Spinal cord (tissue), 10 donors: ENCODE data around the gene CLIC1. TPM values are rescaled to one million over a fixed set of nuclear protein-coding genes. Genes with fewer than 3 reads are reported as not detected.
A peak's percentile ranks its signal among the peaks of the same experiment; 100 is the strongest.

Experiments used
- DNase-seq, 6 donors: peaks; one replicate each; pipeline versions ENCODE4 v3.0.0 to v3.0.0-alpha.2; 2013 to 2015; ENCODE audit warnings: low spot score in 6 of 6, low read depth in 4 of 6
- H3K27ac ChIP-seq: one replicate; pipeline ENCODE4 v1.5.1; 2013; ENCODE audit warnings: low read depth, low read length, control low read depth
- H3K27me3 ChIP-seq: one replicate; pipeline ENCODE4 v1.6.1; 2013; ENCODE audit warnings: low read length; ENCODE audit not compliant: control insufficient read depth, insufficient read depth
- H3K36me3 ChIP-seq: one replicate; pipeline ENCODE4 v1.6.1; 2013; ENCODE audit warnings: low read length; ENCODE audit not compliant: control insufficient read depth, insufficient read depth
- H3K4me1 ChIP-seq: one replicate; pipeline ENCODE4 v1.6.1; 2013; ENCODE audit warnings: low read length; ENCODE audit not compliant: control insufficient read depth, insufficient read depth
- H3K4me3 ChIP-seq: one replicate; pipeline ENCODE4 v1.5.1; 2013; ENCODE audit warnings: low read depth, low read length, control low read depth
- H3K9me3 ChIP-seq: one replicate; pipeline ENCODE4 v1.6.1; 2013; ENCODE audit warnings: low read length; ENCODE audit not compliant: control insufficient read depth, insufficient read depth
- WGBS: methylation state at CpG from one replicate; pipeline ENCODE4 v1.1.5; 2013; ENCODE audit warnings: missing lambda C conversion rate; ENCODE audit not compliant: insufficient coverage; 5-methylcytosine and 5-hydroxymethylcytosine counted together
- polyA plus RNA-seq, 2 donors: library from polyadenylated mRNA; unstranded; fragments of 120-200 nt; gene quantifications; one replicate each; pipeline ENCODE4 v1.2.1, GENCODE V29; 2013; ENCODE audit not compliant: insufficient read length in 2 of 2
- small RNA-seq: library from RNA; depleted of rRNA; stranded (forward); fragments of <200 nt; gene quantifications from one replicate; pipeline ENCODE3, GENCODE V24; 2014; ENCODE audit warnings: low replicate concordance
- total RNA-seq, 2 donors: library from RNA; depleted of rRNA in 1 of 2; stranded (reverse); fragments of 120-200 nt in 1 of 2; fragments of >200 nt in 1 of 2; gene quantifications; one replicate each; pipeline versions ENCODE4 v1.2.3 to v1.2.4, GENCODE V29; 2013 to 2014
- donor health status: healthy.

The CLIC1 gene
- total and polyA plus RNA-seq, 4 donors: 73.5 to 322 (median 91.7) TPM

DNA sequence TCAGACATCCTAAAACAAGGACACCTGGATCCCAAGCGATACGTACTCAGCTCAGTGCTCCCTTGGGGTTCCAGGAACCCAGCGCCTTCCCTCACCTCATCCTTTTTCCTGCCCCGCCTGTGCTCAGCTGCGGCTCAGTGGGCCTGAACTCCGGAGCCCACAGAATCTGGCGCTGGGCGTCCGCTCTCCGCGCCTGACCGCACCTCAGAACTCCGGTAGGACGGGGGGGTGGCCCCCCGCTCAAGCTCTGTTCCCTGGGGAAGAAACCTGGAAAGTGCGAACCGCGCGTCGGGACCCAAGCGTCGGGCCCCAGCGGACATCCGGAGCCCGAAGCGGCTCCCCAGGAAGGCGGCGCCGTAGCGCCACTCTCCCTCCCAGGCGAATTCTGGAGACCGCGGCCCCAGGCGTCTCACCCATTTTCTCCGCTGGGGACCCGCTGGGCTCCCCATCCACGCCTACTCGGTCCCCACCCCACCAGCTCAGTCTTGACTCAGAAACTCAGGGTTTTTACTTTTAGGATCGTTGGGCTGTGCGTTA, 55.1 kb downstream of the CLIC1 start:
- Histone ChIP-seq H3K9me3 (no peaks in the 10 kb centered on the region), H3K36me3 (peaks cover 23% of the 10 kb centered on the region), H3K4me1 (peaks cover 39% of the 10 kb centered on the region), H3K27ac (peak overlapping the region; percentile 86), H3K4me3 (peak overlapping the region; percentile 66), H3K27me3 (no peaks in the 10 kb centered on the region)
- peak in 2 of 6 donors; percentile 30 to 61 for DNase-seq
- WGBS: 2% methylated on average over 36 of the region's 40 CpGs

Small RNAs within 50 kb of the gene (small RNA-seq; reads per million reads assigned to genes)
- gene LY6G6D: not detected
- gene MIR4646: not detected
- gene MSH5-SAPCD1: not detected
- not detected for gene RF00019
- gene RNU6-850P: not detected
- gene SAPCD1: not detected

Other genes starting within 250 kb of the CLIC1 start
Only the 30 nearest of the 43 such genes appear.
- under 1 TPM in 1 of 2 donors, not detected in 1; 0.39 TPM for gene TNF, start 161.0 kb downstream of the CLIC1 start, total RNA-seq
- under 1 TPM in 1 of 2 donors, not detected in 1; 0.40 TPM for gene TNF, start 161.0 kb downstream of the CLIC1 start, polyA plus RNA-seq
- 1 to 10 TPM in 1 of 2 donors, under 1 TPM in 1; 0.55 to 1.9 TPM for gene LTB, start 154.1 kb downstream of the CLIC1 start, total RNA-seq
- under 1 TPM; 0.35 to 0.50 TPM for gene LTB, start 154.1 kb downstream of the CLIC1 start, polyA plus RNA-seq
- gene LST1, start 150.3 kb downstream of the CLIC1 start, total RNA-seq: 10 to 100 TPM; 10.8 to 15.2 TPM
- 10 to 100 TPM in 1 of 2 donors, 1 to 10 TPM in 1; 9.0 to 12.6 TPM for gene LST1, start 150.3 kb downstream of the CLIC1 start, polyA plus RNA-seq
- not detected for gene NCR3, start 143.5 kb downstream of the CLIC1 start, total RNA-seq
- not detected for gene NCR3, start 143.5 kb downstream of the CLIC1 start, polyA plus RNA-seq
- gene AIF1, start 121.3 kb downstream of the CLIC1 start, total RNA-seq: 10 to 100 TPM; 35.5 to 55.0 TPM
- gene AIF1, start 121.3 kb downstream of the CLIC1 start, polyA plus RNA-seq: 10 to 100 TPM; 27.8 to 42.5 TPM
- 10 to 100 TPM; 48.7 to 79.6 TPM for gene PRRC2A, start 115.8 kb downstream of the CLIC1 start, total RNA-seq
- 100 to 1,000 TPM; 241 to 250 TPM for gene PRRC2A, start 115.8 kb downstream of the CLIC1 start, polyA plus RNA-seq
- gene BAG6, start 83.9 kb downstream of the CLIC1 start, total RNA-seq: 100 to 1,000 TPM in 1 of 2 donors, 10 to 100 TPM in 1; 88.9 to 184 TPM
- gene BAG6, start 83.9 kb downstream of the CLIC1 start, polyA plus RNA-seq: 100 to 1,000 TPM; 249 to 255 TPM
- 1 to 10 TPM in 1 of 2 donors, under 1 TPM in 1; 0.40 to 5.7 TPM for gene APOM, start 80.6 kb downstream of the CLIC1 start, total RNA-seq
- 1 to 10 TPM; 6.7 to 9.5 TPM for gene APOM, start 80.6 kb downstream of the CLIC1 start, polyA plus RNA-seq
- gene C6orf47, start 75.8 kb downstream of the CLIC1 start, total RNA-seq: 10 to 100 TPM; 12.4 to 23.1 TPM
- 10 to 100 TPM; 16.8 to 17.8 TPM for gene C6orf47, start 75.8 kb downstream of the CLIC1 start, polyA plus RNA-seq
- 10 to 100 TPM in 1 of 2 donors, 1 to 10 TPM in 1; 9.1 to 15.3 TPM for gene GPANK1, start 71.5 kb downstream of the CLIC1 start, total RNA-seq
- 10 to 100 TPM; 16.9 to 19.9 TPM for gene GPANK1, start 71.5 kb downstream of the CLIC1 start, polyA plus RNA-seq
- 100 to 1,000 TPM in 1 of 2 donors, 10 to 100 TPM in 1; 54.3 to 183 TPM for gene CSNK2B, start 70.5 kb downstream of the CLIC1 start, total RNA-seq
- gene CSNK2B, start 70.5 kb downstream of the CLIC1 start, polyA plus RNA-seq: 100 to 1,000 TPM; 213 to 215 TPM
- gene LY6G5B, start 66.6 kb downstream of the CLIC1 start, total RNA-seq: 1 to 10 TPM; 2.1 to 8.6 TPM
- 10 to 100 TPM; 17.6 to 35.6 TPM for gene LY6G5B, start 66.6 kb downstream of the CLIC1 start, polyA plus RNA-seq
- gene LY6G5C, start 55.5 kb downstream of the CLIC1 start, total RNA-seq: 1 to 10 TPM in 1 of 2 donors, under 1 TPM in 1; 0.40 to 3.3 TPM
- 10 to 100 TPM in 1 of 2 donors, 1 to 10 TPM in 1; 8.5 to 13.1 TPM for gene LY6G5C, start 55.5 kb downstream of the CLIC1 start, polyA plus RNA-seq
- 10 to 100 TPM; 51.8 to 83.6 TPM for gene ABHD16A, start 33.2 kb downstream of the CLIC1 start, total RNA-seq
- 10 to 100 TPM; 72.0 to 85.8 TPM for gene ABHD16A, start 33.2 kb downstream of the CLIC1 start, polyA plus RNA-seq
- under 1 TPM in 1 of 2 donors, not detected in 1; 0.30 TPM for gene LY6G6F, start 29.7 kb downstream of the CLIC1 start, total RNA-seq
- under 1 TPM in 1 of 2 donors, not detected in 1; 0.27 TPM for gene LY6G6F, start 29.7 kb downstream of the CLIC1 start, polyA plus RNA-seq
- gene LY6G6D, start 21.2 kb downstream of the CLIC1 start, total RNA-seq: 1 to 10 TPM; 1.1 to 6.6 TPM
- 1 to 10 TPM in 1 of 2 donors, under 1 TPM in 1; 0.51 to 2.3 TPM for gene LY6G6D, start 21.2 kb downstream of the CLIC1 start, polyA plus RNA-seq
- gene LY6G6C, start 14.8 kb downstream of the CLIC1 start, total RNA-seq: under 1 TPM in 1 of 2 donors, not detected in 1; 0.17 TPM
- gene LY6G6C, start 14.8 kb downstream of the CLIC1 start, polyA plus RNA-seq: 1 to 10 TPM in 1 of 2 donors, under 1 TPM in 1; 0.71 to 1.2 TPM
- gene MPIG6B, start 13.2 kb downstream of the CLIC1 start, total RNA-seq: under 1 TPM in 1 of 2 donors, not detected in 1; 0.17 TPM
- 1 to 10 TPM in 1 of 2 donors, under 1 TPM in 1; 0.81 to 1.3 TPM for gene MPIG6B, start 13.2 kb downstream of the CLIC1 start, polyA plus RNA-seq
- 100 to 1,000 TPM in 1 of 2 donors, 10 to 100 TPM in 1; 62.9 to 207 TPM for gene DDAH2, start 7.2 kb downstream of the CLIC1 start, total RNA-seq
- 100 to 1,000 TPM; 159 to 178 TPM for gene DDAH2, start 7.2 kb downstream of the CLIC1 start, polyA plus RNA-seq
- 10 to 100 TPM in 1 of 2 donors, 1 to 10 TPM in 1; 6.2 to 20.2 TPM for gene MSH5, start 3.5 kb upstream of the CLIC1 start, total RNA-seq
- 10 to 100 TPM; 18.9 to 38.8 TPM for gene MSH5, start 3.5 kb upstream of the CLIC1 start, polyA plus RNA-seq
- 1 to 10 TPM; 3.4 to 9.5 TPM for gene SAPCD1, start 26.1 kb upstream of the CLIC1 start, total RNA-seq
- 10 to 100 TPM; 10.5 to 11.1 TPM for gene SAPCD1, start 26.1 kb upstream of the CLIC1 start, polyA plus RNA-seq
- 1 to 10 TPM; 1.8 to 2.9 TPM for gene VWA7, start 40.8 kb upstream of the CLIC1 start, total RNA-seq
- 1 to 10 TPM; 4.0 to 4.3 TPM for gene VWA7, start 40.8 kb upstream of the CLIC1 start, polyA plus RNA-seq
- gene VARS1, start 59.2 kb upstream of the CLIC1 start, total RNA-seq: 10 to 100 TPM; 25.3 to 35.5 TPM
- gene VARS1, start 59.2 kb upstream of the CLIC1 start, polyA plus RNA-seq: 10 to 100 TPM; 66.1 to 70.6 TPM
- 10 to 100 TPM; 18.0 to 45.7 TPM for gene LSM2, start 70.4 kb upstream of the CLIC1 start, total RNA-seq
- gene LSM2, start 70.4 kb upstream of the CLIC1 start, polyA plus RNA-seq: 10 to 100 TPM; 54.4 to 63.3 TPM
- 1 to 10 TPM; 3.3 to 4.8 TPM for gene HSPA1L, start 78.8 kb upstream of the CLIC1 start, total RNA-seq
- gene HSPA1L, start 78.8 kb upstream of the CLIC1 start, polyA plus RNA-seq: 1 to 10 TPM; 5.1 to 6.1 TPM
- 100 to 1,000 TPM; 221 to 541 TPM for gene HSPA1A, start 79.0 kb upstream of the CLIC1 start, total RNA-seq
- 100 to 1,000 TPM; 117 to 175 TPM for gene HSPA1A, start 79.0 kb upstream of the CLIC1 start, polyA plus RNA-seq
- 100 to 1,000 TPM; 285 to 696 TPM for gene HSPA1B, start 91.2 kb upstream of the CLIC1 start, total RNA-seq
- 100 to 1,000 TPM; 113 to 166 TPM for gene HSPA1B, start 91.2 kb upstream of the CLIC1 start, polyA plus RNA-seq
- 10 to 100 TPM; 21.9 to 47.5 TPM for gene NEU1, start 126.3 kb upstream of the CLIC1 start, total RNA-seq
- gene NEU1, start 126.3 kb upstream of the CLIC1 start, polyA plus RNA-seq: 10 to 100 TPM; 23.6 to 25.5 TPM
- gene SLC44A4, start 142.5 kb upstream of the CLIC1 start, total RNA-seq: under 1 TPM; 0.20 to 0.55 TPM
- gene SLC44A4, start 142.5 kb upstream of the CLIC1 start, polyA plus RNA-seq: 1 to 10 TPM in 1 of 2 donors, under 1 TPM in 1; 1.00 to 1.1 TPM
- 10 to 100 TPM; 44.7 to 64.8 TPM for gene EHMT2, start 161.2 kb upstream of the CLIC1 start, total RNA-seq
- 100 to 1,000 TPM; 112 to 125 TPM for gene EHMT2, start 161.2 kb upstream of the CLIC1 start, polyA plus RNA-seq